NCI-H748 (cell line): ENCODE data around the gene ANKRD55.
"Not testable (repeated sequence)": the region's sequence is repeated elsewhere in the genome, so short reads cannot be mapped to it uniquely, and the experiment has no call there.

Experiments
- DNase-seq: peaks from one replicate; lab custom pipeline; 2025; ENCODE audit not compliant: unreplicated experiment; lab: John Stamatoyannopoulos, UW

The ANKRD55 gene

DNA sequence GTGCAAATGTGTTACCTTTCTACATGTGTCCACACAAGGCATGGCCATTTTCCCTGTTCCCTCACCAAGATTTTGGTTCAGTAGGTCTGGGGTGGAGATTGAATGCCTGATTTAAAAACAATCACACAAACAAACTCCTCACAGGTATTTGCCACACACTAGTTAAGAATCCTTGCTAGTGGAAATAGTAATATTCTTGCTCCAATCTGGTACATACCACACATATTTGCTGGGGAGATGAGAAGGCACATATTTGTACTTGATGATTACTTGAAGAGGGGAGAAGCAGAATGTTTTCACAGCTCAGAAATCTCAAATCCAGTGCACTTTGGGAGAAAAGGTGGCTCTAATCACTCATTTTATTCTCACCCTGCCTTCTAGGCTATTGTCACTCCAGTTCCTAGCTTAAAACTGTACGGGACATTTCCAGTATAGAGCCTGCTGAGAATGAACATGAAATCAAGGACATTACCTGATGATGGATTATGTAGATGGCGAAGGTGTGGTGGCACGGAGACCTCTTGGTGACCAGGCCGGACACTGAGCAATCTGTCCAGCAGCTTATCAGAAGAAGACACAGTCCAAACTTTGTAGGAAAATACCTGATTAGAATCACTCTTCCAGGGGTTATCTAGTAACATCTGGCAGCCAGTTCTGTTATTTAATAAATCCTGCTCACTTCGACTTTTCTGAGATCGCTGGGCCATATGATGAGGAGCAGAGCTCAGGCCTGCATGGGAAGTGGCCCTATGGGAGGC is 122.3 kb downstream of the ANKRD55 start:
- no peak for DNase-seq

GRCh38 chr5:56108246-56108645 is 124.9 kb downstream of the ANKRD55 start:
- no peak for DNase-seq

- no peak for DNase-seq
Measured at GRCh38 chr5:56106837-56107236, 126.3 kb downstream of the ANKRD55 start.

DNA sequence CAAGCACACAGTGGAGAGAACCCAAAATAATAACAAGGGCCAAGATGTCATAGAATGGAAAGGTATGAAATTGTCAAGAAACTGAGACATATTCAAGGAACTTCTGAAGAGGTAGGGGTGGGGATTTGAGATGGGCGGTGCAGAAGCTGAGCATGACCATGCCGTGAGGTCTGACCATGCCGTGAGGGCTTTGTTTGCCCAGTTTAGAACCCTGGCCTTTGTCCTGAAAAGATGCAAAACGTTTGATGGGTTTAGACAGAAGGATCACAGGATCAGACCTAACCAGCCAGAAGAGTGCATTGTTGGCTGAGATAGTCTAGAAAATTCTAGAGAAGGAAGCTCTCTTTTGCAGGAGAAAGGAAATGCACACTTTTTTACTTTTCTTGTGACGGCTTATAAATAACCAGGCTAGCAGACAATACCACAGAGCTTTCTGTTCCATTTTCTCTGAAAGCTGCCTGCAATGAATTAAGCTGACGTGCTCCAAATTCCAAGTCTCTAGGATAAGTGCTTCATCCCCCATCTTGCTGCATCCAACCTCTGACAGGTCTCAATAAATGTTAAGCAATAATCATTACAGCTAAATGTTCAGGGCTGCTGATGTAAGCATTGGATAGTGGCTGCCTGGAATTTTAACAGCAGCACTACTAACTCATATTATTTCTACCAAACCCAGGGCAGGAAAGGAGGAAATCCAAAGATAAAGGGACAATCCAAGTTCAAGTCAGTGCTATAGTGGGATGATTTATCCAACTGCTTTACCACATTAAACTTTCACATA is 127.4 kb downstream of the ANKRD55 start:
- no peak for DNase-seq

- DNase-seq: no peak
Measured at GRCh38 chr5:56102889-56103288, 130.2 kb downstream of the ANKRD55 start.

GRCh38 chr5:56102207-56102606 is 130.9 kb downstream of the ANKRD55 start:
- not testable (repeated sequence) for DNase-seq

DNA sequence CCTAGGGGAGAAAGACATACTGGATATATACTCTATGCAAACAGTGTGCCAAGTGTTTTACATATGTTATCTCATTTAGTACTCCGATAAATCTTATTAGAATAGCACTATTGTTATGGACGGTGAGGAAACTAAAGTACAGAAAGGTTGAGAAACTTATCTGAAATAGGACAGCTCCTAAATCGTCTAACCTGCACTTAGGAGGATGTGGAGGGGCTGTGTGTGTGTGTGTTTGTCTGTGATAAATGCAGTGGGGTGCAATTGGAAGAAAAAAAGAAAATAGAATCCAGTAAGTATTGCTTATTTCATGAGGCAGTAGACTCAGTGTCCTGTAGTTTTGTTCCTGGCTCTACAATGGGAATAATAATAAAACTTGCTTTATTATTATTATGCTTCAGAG is 131.9 kb downstream of the ANKRD55 start:
- DNase-seq: no peak

- no peak for DNase-seq
Measured at GRCh38 chr5:56100439-56101176, 132.5 kb downstream of the ANKRD55 start.

GRCh38 chr5:56099346-56099745 is 133.8 kb downstream of the ANKRD55 start:
- no peak for DNase-seq

- no peak for DNase-seq
Measured at GRCh38 chr5:56097055-56097454, 136.1 kb downstream of the ANKRD55 start.

- no peak for DNase-seq
Measured at GRCh38 chr5:56095579-56096102, 137.5 kb downstream of the ANKRD55 start.

DNA sequence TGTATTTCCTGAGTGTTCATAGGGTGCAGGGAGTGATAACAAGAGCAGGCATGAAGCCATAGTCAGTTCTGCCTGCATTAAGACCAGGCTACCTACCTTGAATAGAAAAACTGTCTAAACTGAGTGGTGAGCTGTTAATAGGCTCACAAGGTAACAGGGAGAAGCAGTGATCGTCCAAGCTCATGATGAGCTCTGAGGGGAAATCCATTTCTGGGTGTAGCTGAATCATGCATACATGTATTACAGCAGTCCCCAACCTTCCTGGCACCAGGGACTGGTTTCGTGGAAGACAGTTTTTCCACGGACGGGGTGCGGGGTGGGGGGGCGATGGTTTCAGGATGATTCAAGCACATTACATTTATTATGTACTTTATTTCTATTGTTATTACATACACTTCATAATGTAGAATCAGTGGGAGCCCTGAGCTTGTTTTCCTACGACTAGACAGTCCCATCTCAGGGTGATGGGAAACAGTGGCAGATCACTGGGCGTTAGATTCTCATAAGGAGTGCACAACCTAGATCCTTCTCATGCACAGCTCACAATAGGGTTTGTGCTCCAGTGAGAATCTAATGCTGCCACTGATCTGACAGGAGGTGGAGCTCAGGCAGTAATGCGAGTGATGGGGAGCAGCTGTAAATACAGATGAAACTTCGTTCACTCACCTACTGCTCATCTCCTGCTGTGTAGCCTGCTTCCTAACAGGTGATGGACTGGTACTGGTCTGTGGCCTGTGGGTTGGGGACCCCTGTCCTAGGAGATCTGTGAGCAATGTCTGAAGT is 138.4 kb downstream of the ANKRD55 start:
- no peak for DNase-seq

DNA sequence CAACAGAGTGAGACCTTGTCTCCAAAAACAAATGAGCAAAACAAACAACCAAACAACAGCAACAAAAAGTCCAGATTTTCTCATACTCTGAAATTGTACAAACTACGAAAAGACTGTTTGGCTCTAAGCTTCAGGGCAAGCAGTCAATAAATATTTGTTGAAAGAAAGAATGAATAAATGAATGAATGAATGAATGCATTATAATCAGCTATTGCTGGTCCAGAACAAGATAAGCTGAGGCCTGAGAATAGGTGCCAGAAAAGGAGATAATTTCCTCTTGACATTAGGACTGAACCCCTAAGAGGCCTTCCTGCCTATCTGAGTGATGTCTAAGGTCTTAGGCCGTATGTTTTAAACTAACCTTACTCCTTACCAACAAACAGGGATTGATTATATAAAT is 139.2 kb downstream of the ANKRD55 start:
- DNase-seq: no peak

DNA sequence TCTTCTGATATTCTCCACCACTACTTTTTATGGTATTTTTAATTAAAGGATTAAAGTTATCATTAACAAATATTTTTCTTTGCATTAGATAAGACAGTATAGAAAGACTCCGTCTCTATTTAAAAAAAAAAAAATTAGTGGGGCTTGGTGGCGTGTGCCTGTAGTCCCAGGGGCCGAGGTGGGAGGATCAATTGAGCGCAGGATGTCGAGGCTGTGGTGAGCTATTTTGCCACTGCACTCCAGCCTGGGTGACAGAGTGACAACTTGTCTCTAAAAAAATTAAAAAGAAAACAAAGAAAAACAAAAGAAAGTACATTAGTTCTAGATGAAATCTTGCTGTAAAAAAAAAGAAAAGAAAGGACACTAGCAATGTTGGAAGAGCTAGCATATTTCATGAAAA is 141.0 kb downstream of the ANKRD55 start:
- DNase-seq: no peak

DNA sequence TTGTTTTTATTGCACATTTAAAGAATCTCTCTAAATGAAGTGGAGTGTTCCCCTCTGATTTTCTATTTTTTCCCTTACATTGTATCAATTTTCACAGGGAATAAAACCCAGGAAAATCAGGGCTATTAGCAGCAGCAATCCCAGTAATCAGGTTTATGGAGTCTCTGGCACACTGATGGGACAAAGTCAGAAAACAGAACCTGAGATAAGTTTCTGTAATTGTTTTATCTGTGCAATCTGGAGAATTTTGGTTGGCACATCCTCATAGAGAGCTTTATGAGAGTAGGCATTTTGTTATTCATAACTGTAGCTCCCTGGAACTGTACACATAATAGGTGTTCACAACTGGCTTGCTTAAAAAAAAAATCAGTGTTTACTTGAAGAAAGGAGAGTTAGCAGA is 141.5 kb downstream of the ANKRD55 start:
- no peak for DNase-seq

GRCh38 chr5:56090793-56091460 is 142.2 kb downstream of the ANKRD55 start:
- no peak for DNase-seq

- no peak for DNase-seq
Measured at GRCh38 chr5:56088967-56089829, 143.9 kb downstream of the ANKRD55 start.

GRCh38 chr5:56088431-56088949 is 144.6 kb downstream of the ANKRD55 start:
- DNase-seq: no peak

- no peak for DNase-seq
Measured at GRCh38 chr5:56085193-56085592, 147.9 kb downstream of the ANKRD55 start.
